GM12892 (cell line): Measurements from ENCODE around the gene KATNB1.

Source experiments
- POLR2A ChIP-seq: IDR thresholded peaks from 2 replicates; pipeline ENCODE4 v1.6.1; 2011; ENCODE audit warnings: low read depth, low read length, control low read depth
- POLR2AphosphoS5 ChIP-seq: IDR thresholded peaks from 2 replicates; pipeline ENCODE4 v1.6.1; 2011; ENCODE audit warnings: low read depth, low read length, control low read depth
- TAF1 ChIP-seq: IDR thresholded peaks from 2 replicates; pipeline ENCODE4 v1.6.1; 2011; ENCODE audit warnings: low read depth, mild to moderate bottlenecking, control low read depth, low read length, borderline replicate concordance

DNA sequence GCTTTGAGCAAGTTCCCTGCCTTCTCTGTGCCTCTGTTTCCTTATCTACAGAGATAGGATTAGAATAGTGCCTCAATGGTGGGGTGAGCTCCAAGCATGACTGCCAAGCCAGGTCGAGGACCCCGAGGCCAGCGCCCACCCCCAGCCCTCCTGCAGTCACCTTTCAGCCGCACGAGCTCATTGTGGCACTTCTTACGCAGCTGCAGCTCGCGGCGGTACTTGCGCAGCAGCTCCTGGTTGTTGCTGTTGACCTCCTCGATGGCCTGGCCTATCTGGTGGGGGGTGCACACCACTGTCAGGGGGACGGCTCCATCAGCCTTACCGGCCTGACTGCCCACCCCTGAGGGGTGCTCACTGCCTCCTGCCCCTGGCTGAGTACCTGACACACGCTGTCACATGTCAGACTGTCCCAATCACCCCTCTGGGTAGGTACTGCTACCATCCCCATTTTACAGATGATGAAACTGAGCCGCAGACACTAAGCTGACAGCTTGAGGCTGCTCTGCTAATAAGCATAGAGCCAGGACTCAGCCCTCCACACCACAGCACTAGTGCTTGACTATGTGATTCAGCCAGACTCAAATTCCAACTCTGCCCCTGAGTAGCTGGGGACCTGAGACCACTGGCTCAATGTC, 31.3 kb downstream of the KATNB1 start:
- no peak for TF ChIP-seq POLR2AphosphoS5
- TF ChIP-seq POLR2A, result no peak
- no peak for TF ChIP-seq TAF1
